ENCODE data around the gene CSNK1A1. TPM values are rescaled to one million over a fixed set of nuclear protein-coding genes. Genes with fewer than 3 reads are reported as not detected.

Gene CSNK1A1
- total RNA-seq, 4 donors from 2014 or later = 146 to 200 (median 166) TPM

DNA sequence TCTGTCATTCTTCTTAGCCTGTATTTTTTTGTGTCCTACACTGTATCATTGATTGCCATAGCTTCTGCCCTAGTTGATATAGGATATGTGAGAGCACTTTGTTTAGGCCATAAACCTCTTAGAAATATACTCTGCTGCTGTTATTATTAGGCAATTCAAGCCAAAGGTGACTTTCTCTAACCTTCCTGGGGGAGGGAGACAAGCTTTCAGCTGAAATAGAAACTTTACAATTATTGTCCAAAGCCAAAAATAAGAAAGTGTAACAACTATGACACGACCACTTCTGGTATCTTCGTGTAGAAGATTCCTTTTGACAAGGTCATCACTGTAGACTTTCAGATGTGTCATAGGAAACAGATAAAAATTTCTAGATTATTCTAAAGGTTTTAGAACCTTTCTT lies 12.2 kb upstream of the CSNK1A1 start:
- no peaks in the 10 kb centered on the region for H3K27me3 ChIP-seq
- no peak overlapping the region for H3K4me3 ChIP-seq
- H3K4me1 ChIP-seq = peaks cover 0 to 45% (median 32%) of the 10 kb centered on the region in 4 donors
- no peaks in the 10 kb centered on the region for H3K36me3 ChIP-seq
- TF ChIP-seq, protein P1, sequence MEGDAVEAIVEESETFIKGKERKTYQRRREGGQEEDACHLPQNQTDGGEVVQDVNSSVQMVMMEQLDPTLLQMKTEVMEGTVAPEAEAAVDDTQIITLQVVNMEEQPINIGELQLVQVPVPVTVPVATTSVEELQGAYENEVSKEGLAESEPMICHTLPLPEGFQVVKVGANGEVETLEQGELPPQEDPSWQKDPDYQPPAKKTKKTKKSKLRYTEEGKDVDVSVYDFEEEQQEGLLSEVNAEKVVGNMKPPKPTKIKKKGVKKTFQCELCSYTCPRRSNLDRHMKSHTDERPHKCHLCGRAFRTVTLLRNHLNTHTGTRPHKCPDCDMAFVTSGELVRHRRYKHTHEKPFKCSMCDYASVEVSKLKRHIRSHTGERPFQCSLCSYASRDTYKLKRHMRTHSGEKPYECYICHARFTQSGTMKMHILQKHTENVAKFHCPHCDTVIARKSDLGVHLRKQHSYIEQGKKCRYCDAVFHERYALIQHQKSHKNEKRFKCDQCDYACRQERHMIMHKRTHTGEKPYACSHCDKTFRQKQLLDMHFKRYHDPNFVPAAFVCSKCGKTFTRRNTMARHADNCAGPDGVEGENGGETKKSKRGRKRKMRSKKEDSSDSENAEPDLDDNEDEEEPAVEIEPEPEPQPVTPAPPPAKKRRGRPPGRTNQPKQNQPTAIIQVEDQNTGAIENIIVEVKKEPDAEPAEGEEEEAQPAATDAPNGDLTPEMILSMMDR (IDR thresholded peaks at IDR 0.05) = no peak
- TF ChIP-seq POLR2A (IDR thresholded peaks at IDR 0.05) (no peak), EP300 (IDR thresholded peaks at IDR 0.05) (no peak)
- no peaks in the 10 kb centered on the region for H3K9me3 ChIP-seq
- DNase-seq (ENCODE audit: low spot score in 2 of 2) = no peak
- WGBS, 2 donors = 32 to 46% methylated on average over 2 of the region's 2 CpGs
- H3K27ac ChIP-seq = peak overlapping the region in 3 of 4 donors; percentile 58 to 92 (median 80)

DNA sequence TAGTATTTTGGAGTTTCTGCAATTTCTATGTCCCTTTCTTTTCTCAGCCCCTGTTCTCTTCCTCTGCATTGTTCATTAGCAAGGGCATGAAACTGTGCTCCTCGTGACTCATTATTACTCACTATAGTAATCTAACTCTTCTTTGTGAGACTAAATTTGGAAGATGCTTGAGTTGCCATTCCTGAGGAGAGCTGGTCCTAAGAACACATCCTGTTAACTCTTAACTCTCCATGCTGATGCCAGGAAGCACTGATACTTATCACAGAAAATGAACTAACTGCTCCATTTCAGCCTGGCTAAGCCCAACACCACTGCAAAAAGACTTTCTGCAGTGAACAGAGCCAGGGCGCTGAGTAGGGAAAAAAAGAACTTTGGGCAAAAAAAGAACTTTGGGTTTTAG lies 10.6 kb upstream of the CSNK1A1 start:
- TF ChIP-seq POLR2A (IDR thresholded peaks at IDR 0.05) (peak in 1 of 2 donors; percentile 9), EP300 (IDR thresholded peaks at IDR 0.05) (peak in 1 of 2 donors; percentile 76)
- TF ChIP-seq, protein P1 (IDR thresholded peaks at IDR 0.05) = no peak
- WGBS, 2 donors = 16 to 25% methylated on average over 2 of the region's 2 CpGs
- peak overlapping the region; percentile 51 to 92 (median 69) for H3K27ac ChIP-seq
- H3K4me3 ChIP-seq = no peak overlapping the region
- no peaks in the 10 kb centered on the region for H3K36me3 ChIP-seq
- peak in 1 of 2 donors; percentile 22 for DNase-seq (ENCODE audit: low spot score in 2 of 2)
- no peaks in the 10 kb centered on the region for H3K9me3 ChIP-seq
- H3K27me3 ChIP-seq = no peaks in the 10 kb centered on the region
- H3K4me1 ChIP-seq = peaks cover 0 to 45% (median 32%) of the 10 kb centered on the region in 4 donors

DNA sequence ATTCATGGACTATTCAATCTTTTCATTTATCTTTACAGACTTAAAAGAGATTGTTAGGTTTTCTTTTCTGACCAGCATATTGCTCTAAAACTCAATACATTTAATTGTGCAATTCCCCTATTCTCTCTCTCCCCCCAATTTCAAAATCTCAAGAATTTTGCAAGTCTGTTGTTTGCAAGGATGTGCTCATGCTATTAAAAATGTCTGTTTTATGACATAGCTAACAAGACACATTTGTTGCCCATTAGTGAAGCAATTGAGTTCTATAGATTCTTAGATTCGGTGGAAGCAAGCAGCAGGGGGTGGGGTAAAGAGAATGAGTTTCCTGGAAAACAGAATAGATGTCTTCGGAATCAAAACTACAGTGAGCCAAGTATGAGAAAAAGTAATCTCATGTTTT lies 8.5 kb upstream of the CSNK1A1 start:
- Histone ChIP-seq H3K9me3 (no peaks in the 10 kb centered on the region), H3K27ac (peak overlapping the region in 3 of 4 donors; percentile 13 to 92 (median 80)), H3K36me3 (no peaks in the 10 kb centered on the region), H3K4me3 (no peak overlapping the region), H3K4me1 (peaks cover 0 to 42% (median 32%) of the 10 kb centered on the region in 4 donors), H3K27me3 (no peaks in the 10 kb centered on the region)
- DNase-seq (ENCODE audit: low spot score in 2 of 2) = no peak
- TF ChIP-seq, protein P1 (IDR thresholded peaks at IDR 0.05) = no peak
- TF ChIP-seq EP300 (IDR thresholded peaks at IDR 0.05) (no peak), POLR2A (IDR thresholded peaks at IDR 0.05) (no peak)
- 39 to 43% methylated on average over 2 of the region's 2 CpGs for WGBS, 2 donors

GRCh38 chr5:149552553-149553160 lies 1.4 kb upstream of the CSNK1A1 start:
- H3K4me1 ChIP-seq = peaks cover 0 to 28% (median 15%) of the 10 kb centered on the region in 4 donors
- no peaks in the 10 kb centered on the region for H3K9me3 ChIP-seq
- DNase-seq (ENCODE audit: low spot score in 2 of 2) = no peak
- H3K27me3 ChIP-seq = no peaks in the 10 kb centered on the region
- TF ChIP-seq POLR2A (IDR thresholded peaks at IDR 0.05) (no peak), EP300 (IDR thresholded peaks at IDR 0.05) (no peak)
- TF ChIP-seq, protein P1 (IDR thresholded peaks at IDR 0.05) = no peak
- 89 to 90% methylated on average over 18 of the region's 18 CpGs for WGBS, 2 donors
- no peak overlapping the region for H3K4me3 ChIP-seq
- peaks cover 0 to 8% (median 0%) of the 10 kb centered on the region in 3 donors for H3K36me3 ChIP-seq
- H3K27ac ChIP-seq = peak overlapping the region in 2 of 4 donors; percentile 99 to 100

DNA sequence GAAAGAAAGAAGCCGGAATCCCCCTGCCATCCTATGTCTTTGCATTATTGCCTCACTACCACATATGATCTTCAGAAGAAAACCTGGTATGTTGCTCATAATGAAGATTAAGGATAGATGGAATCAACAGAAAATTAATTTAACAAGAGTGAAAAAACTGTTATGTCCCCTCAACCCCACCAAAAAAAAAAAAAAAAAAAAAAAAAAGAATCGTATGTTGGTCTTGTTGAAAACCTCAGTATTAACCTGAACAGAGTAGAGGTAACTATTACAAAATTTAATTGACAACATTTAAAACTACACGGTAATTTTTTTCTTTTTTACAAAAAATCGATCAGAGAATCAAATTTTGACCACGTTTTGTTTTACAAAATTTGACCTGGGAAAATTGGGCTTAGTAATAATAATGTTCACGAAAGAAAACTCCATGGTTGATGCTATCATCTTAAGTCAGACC lies 827 bp upstream of the CSNK1A1 start:
- 31 to 37% methylated on average over 6 of the region's 6 CpGs for WGBS, 2 donors
- TF ChIP-seq POLR2A (IDR thresholded peaks at IDR 0.05) (no peak), EP300 (IDR thresholded peaks at IDR 0.05) (no peak)
- TF ChIP-seq, protein P1 (IDR thresholded peaks at IDR 0.05) = no peak
- Histone ChIP-seq H3K4me1 (peaks cover 0 to 34% (median 21%) of the 10 kb centered on the region in 4 donors), H3K9me3 (no peaks in the 10 kb centered on the region), H3K27me3 (no peaks in the 10 kb centered on the region), H3K27ac (peak overlapping the region; percentile 94 to 100 (median 98)), H3K4me3 (peak overlapping the region; percentile 61 to 97 (median 79)), H3K36me3 (peaks cover 0 to 8% (median 0%) of the 10 kb centered on the region in 3 donors)
- no peak for DNase-seq (ENCODE audit: low spot score in 2 of 2)
